Measurements from ENCODE around the gene XPR1. TPM values are rescaled to one million over a fixed set of nuclear protein-coding genes. Genes with fewer than 3 reads are reported as not detected.

Gene XPR1
- polyA plus RNA-seq, 1 donor (not counting 4 experiments of a cell fraction or from before 2014, with no cell fraction given): 40.0 TPM

DNA sequence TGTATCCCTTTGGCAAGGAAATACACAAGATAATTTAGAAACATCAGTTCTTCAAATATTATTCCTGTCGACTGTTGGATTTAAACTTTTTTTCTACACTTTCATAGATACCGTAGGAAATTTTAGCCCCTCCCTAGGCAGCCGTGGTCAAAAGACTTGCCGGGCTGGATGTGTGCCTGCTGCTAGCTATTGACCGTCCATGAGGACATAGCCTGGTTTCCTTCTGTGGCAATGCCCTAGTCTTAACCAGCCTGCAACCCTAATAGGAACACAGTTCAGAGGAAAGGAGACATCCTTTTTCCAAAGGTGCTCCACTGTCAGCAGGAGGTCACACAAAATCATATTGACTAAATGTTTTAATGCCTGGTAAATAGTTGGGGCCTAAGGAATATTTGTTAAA lies 260.4 kb downstream of the XPR1 start:
- H4K20me1 ChIP-seq (ENCODE audit: control insufficient read depth, extremely low read depth, insufficient read depth, low read length): no peaks in the 10 kb centered on the region
- FAIRE-seq (no peak), DNase-seq (ENCODE audit: low read depth, low spot score) (no peak)
- no peaks in the 10 kb centered on the region for H3K9me3 ChIP-seq (ENCODE audit: control insufficient read depth, low read depth, low read length)
- no peak overlapping the region for H3K9ac ChIP-seq (ENCODE audit: control insufficient read depth, extremely low read depth, insufficient read depth, low read length)
- dilution Hi-C loops (cut with MboI; ENCODE audit: extremely low pct_ligation_motif_present, low sequenced_read_pairs): no loop called here
- no peak overlapping the region for H2AFZ ChIP-seq (ENCODE audit: control insufficient read depth, low read length)
- TF ChIP-seq, protein P1, sequence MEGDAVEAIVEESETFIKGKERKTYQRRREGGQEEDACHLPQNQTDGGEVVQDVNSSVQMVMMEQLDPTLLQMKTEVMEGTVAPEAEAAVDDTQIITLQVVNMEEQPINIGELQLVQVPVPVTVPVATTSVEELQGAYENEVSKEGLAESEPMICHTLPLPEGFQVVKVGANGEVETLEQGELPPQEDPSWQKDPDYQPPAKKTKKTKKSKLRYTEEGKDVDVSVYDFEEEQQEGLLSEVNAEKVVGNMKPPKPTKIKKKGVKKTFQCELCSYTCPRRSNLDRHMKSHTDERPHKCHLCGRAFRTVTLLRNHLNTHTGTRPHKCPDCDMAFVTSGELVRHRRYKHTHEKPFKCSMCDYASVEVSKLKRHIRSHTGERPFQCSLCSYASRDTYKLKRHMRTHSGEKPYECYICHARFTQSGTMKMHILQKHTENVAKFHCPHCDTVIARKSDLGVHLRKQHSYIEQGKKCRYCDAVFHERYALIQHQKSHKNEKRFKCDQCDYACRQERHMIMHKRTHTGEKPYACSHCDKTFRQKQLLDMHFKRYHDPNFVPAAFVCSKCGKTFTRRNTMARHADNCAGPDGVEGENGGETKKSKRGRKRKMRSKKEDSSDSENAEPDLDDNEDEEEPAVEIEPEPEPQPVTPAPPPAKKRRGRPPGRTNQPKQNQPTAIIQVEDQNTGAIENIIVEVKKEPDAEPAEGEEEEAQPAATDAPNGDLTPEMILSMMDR (optimal IDR thresholded peaks at IDR 0.05 in 1 of 3, IDR thresholded peaks at IDR 0.05 in 1 of 3, conservative IDR thresholded peaks at IDR 0.05 in 1 of 3; ENCODE audit: extremely low read depth in 1 of 3, insufficient read depth in 2 of 3, low read length in 3 of 3): no peak
- no peak for TF ChIP-seq EZH2 (IDR thresholded peaks at IDR 0.05; ENCODE audit: low read length)
- H3K9me1 ChIP-seq (ENCODE audit: control insufficient read depth, extremely low read depth, insufficient read depth, low read length): no peaks in the 10 kb centered on the region
- no peaks in the 10 kb centered on the region for H3K79me2 ChIP-seq (ENCODE audit: control insufficient read depth, insufficient read depth, low read length)
- H3K4me1 ChIP-seq (ENCODE audit: control insufficient read depth, extremely low read depth, insufficient read depth, low read length): no peaks in the 10 kb centered on the region
- peaks cover 0 to 3% of the 10 kb centered on the region in 2 experiments for H3K36me3 ChIP-seq (ENCODE audit: control insufficient read depth in 2 of 2, extremely low read depth in 1 of 2, insufficient read depth in 2 of 2, low read length in 2 of 2)
- no peak overlapping the region for H3K4me2 ChIP-seq (ENCODE audit: control insufficient read depth, extremely low read depth, insufficient read depth, low read depth, low read length)
- H3K27me3 ChIP-seq (ENCODE audit: control insufficient read depth, extremely low read depth, insufficient read depth, low read length): no peaks in the 10 kb centered on the region
- no peak overlapping the region for H3K27ac ChIP-seq (ENCODE audit: control insufficient read depth, insufficient read depth, low read length)
- no peak overlapping the region for H3K4me3 ChIP-seq (ENCODE audit: control insufficient read depth in 2 of 3, extremely low read depth in 1 of 3, insufficient read depth in 2 of 3, low read depth in 1 of 3, low read length in 3 of 3)

DNA sequence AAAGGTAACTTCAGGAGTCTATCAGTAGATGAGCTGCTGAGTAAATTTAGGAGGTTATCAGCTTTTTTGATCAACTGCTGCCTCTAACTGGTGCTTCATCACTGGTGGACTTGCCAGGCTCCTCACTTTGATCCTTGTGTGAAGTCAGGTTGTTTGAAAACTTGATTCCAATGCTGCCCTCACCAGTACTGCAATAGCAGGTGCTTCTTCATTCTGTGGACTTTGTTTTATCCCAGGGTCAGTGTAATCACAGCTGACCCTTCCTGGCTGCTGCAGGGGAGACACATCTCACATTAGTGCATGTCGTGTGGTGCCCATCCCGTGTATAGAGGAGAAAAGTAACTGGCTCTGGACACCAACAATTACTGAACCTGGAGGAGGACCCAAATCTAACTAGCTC lies 260.9 kb downstream of the XPR1 start:
- Histone ChIP-seq H2AFZ (ENCODE audit: control insufficient read depth, low read length) (no peak overlapping the region), H3K4me2 (ENCODE audit: control insufficient read depth, extremely low read depth, insufficient read depth, low read depth, low read length) (no peak overlapping the region), H3K36me3 (ENCODE audit: control insufficient read depth in 2 of 2, extremely low read depth in 1 of 2, insufficient read depth in 2 of 2, low read length in 2 of 2) (peaks cover 0 to 3% of the 10 kb centered on the region in 2 experiments), H3K27me3 (ENCODE audit: control insufficient read depth, extremely low read depth, insufficient read depth, low read length) (no peaks in the 10 kb centered on the region), H3K27ac (ENCODE audit: control insufficient read depth, insufficient read depth, low read length) (no peak overlapping the region), H3K9me1 (ENCODE audit: control insufficient read depth, extremely low read depth, insufficient read depth, low read length) (no peaks in the 10 kb centered on the region), H3K4me3 (ENCODE audit: control insufficient read depth in 2 of 3, extremely low read depth in 1 of 3, insufficient read depth in 2 of 3, low read depth in 1 of 3, low read length in 3 of 3) (no peak overlapping the region), H3K9me3 (ENCODE audit: control insufficient read depth, low read depth, low read length) (no peaks in the 10 kb centered on the region), H3K9ac (ENCODE audit: control insufficient read depth, extremely low read depth, insufficient read depth, low read length) (no peak overlapping the region), H4K20me1 (ENCODE audit: control insufficient read depth, extremely low read depth, insufficient read depth, low read length) (no peaks in the 10 kb centered on the region), H3K4me1 (ENCODE audit: control insufficient read depth, extremely low read depth, insufficient read depth, low read length) (no peaks in the 10 kb centered on the region), H3K79me2 (ENCODE audit: control insufficient read depth, insufficient read depth, low read length) (no peaks in the 10 kb centered on the region)
- no peak for TF ChIP-seq EZH2 (IDR thresholded peaks at IDR 0.05; ENCODE audit: low read length)
- TF ChIP-seq, protein P1 (optimal IDR thresholded peaks at IDR 0.05 in 1 of 3, IDR thresholded peaks at IDR 0.05 in 1 of 3, conservative IDR thresholded peaks at IDR 0.05 in 1 of 3; ENCODE audit: extremely low read depth in 1 of 3, insufficient read depth in 2 of 3, low read length in 3 of 3): no peak
- dilution Hi-C loops (cut with MboI; ENCODE audit: extremely low pct_ligation_motif_present, low sequenced_read_pairs): no loop called here
- FAIRE-seq (no peak), DNase-seq (ENCODE audit: low read depth, low spot score) (no peak)

Data from keratinocyte (primary cell).